RWPE2 (cell line): ENCODE results near the gene MAFB.

Source experiments
- ATAC-seq: fragments of 200-7000 bp; cut with Tn5 transposase; 3 replicates; pipeline ENCODE4 v1.9.1; 2021; ENCODE audit warnings: low read depth
- DNase-seq: peaks from one replicate; pipeline ENCODE4 v3.0.0-alpha.2; 2020; ENCODE audit warnings: low spot score
- H3K27ac ChIP-seq: fragments of 450-650 bp; 2 replicates; pipeline ENCODE4 v1.5.1; 2017; ENCODE audit warnings: mild to moderate bottlenecking; ENCODE audit not compliant: poor library complexity, severe bottlenecking
- H3K27me3 ChIP-seq: fragments of 250-450 bp; sonication (Bioruptor Pico); 2 replicates; pipeline ENCODE4 v1.5.1; 2021; ENCODE audit warnings: mild to moderate bottlenecking, moderate library complexity; ENCODE audit not compliant: insufficient read depth, poor library complexity, severe bottlenecking
- H3K36me3 ChIP-seq: fragments of 250-450 bp; sonication (Bioruptor Pico); 2 replicates; pipeline ENCODE4 v1.5.1; 2020; ENCODE audit warnings: low read depth, mild to moderate bottlenecking, moderate library complexity
- H3K4me1 ChIP-seq: fragments of 250-450 bp; sonication (Bioruptor Pico); 2 replicates; pipeline ENCODE4 v1.5.1; 2021; ENCODE audit warnings: mild to moderate bottlenecking, moderate library complexity; ENCODE audit not compliant: insufficient read depth, poor library complexity, severe bottlenecking
- H3K4me3 ChIP-seq: fragments of 250-450 bp; sonication (Bioruptor Pico); 2 replicates; pipeline ENCODE4 v1.5.1; 2021; ENCODE audit warnings: mild to moderate bottlenecking, moderate library complexity; ENCODE audit not compliant: severe bottlenecking
- H3K9me3 ChIP-seq: fragments of 250-450 bp; sonication (Bioruptor Pico); 2 replicates; pipeline ENCODE4 v1.5.1; 2021; ENCODE audit warnings: mild to moderate bottlenecking, moderate library complexity; ENCODE audit not compliant: severe bottlenecking
- CTCF ChIP-seq: fragments of 450-650 bp; IDR thresholded peaks from one replicate; pipeline ENCODE4 v1.5.1; 2017; ENCODE audit warnings: mild to moderate bottlenecking, moderate library complexity; ENCODE audit not compliant: poor library complexity, severe bottlenecking

Gene MAFB

DNA sequence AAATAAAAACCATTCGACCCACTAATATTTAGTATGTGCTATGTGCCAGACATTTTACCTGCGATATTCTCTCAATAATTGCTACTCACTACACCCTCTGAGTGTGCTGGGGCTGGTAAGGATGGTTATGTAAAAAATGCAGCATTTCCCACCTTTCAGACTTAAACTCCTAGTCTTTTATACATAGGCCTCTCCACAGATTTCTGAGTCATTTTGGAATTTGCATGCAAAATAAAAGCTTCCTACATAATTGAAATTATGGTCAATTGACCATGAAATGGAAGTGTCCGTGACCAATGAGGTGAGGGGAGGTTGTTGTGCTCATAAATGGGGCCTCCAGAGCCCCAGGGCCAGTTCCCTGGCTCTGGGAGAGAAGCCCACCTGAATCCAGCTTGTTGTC is 37.7 kb upstream of the MAFB start:
- Histone ChIP-seq H3K27ac (no peak overlapping the region), H3K9me3 (peaks cover 2% of the 10 kb centered on the region), H3K4me3 (no peak overlapping the region), H3K4me1 (no peaks in the 10 kb centered on the region), H3K36me3 (no peaks in the 10 kb centered on the region), H3K27me3 (peaks cover 4% of the 10 kb centered on the region)
- no peak for TF ChIP-seq CTCF
- DNase-seq: peak; percentile 40
- ATAC-seq: no peak

GRCh38 chr20:40724566-40724965 is 35.5 kb upstream of the MAFB start:
- no peaks in the 10 kb centered on the region for H3K27me3 ChIP-seq
- peak; percentile 78 for DNase-seq
- no peak overlapping the region for H3K27ac ChIP-seq
- H3K4me1 ChIP-seq: no peaks in the 10 kb centered on the region
- peaks cover 2% of the 10 kb centered on the region for H3K9me3 ChIP-seq
- no peak for ATAC-seq
- TF ChIP-seq CTCF: no peak
- H3K4me3 ChIP-seq: no peak overlapping the region
- H3K36me3 ChIP-seq: no peaks in the 10 kb centered on the region

GRCh38 chr20:40720826-40721225 is 31.8 kb upstream of the MAFB start:
- DNase-seq (no peak), ATAC-seq (no peak)
- TF ChIP-seq CTCF: no peak
- Histone ChIP-seq H3K9me3 (no peaks in the 10 kb centered on the region), H3K4me1 (peaks cover 5% of the 10 kb centered on the region), H3K4me3 (no peak overlapping the region), H3K27ac (no peak overlapping the region), H3K36me3 (no peaks in the 10 kb centered on the region), H3K27me3 (no peaks in the 10 kb centered on the region)

DNA sequence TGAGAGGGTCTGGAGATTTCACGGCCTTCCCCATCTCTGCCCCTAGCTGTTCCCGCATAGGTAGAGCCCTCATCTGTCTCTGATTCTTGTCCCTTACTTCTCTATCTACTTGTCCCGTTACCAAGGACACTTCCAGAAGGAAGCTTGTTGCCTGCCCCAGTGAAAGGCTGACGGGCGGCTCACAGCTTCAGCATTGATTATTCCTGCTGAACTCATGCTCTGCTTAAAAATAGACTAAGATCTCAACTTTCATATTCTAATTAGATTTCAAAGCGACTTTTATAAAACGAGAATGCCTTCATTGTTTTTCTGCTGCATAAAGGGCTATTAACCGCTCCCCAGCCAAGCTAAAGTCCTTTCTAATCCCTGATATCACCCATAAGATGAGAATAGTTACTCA is 31.1 kb upstream of the MAFB start:
- Histone ChIP-seq H3K4me3 (no peak overlapping the region), H3K27me3 (no peaks in the 10 kb centered on the region), H3K27ac (no peak overlapping the region), H3K4me1 (peaks cover 5% of the 10 kb centered on the region), H3K36me3 (no peaks in the 10 kb centered on the region), H3K9me3 (no peaks in the 10 kb centered on the region)
- no peak for DNase-seq
- no peak for ATAC-seq
- TF ChIP-seq CTCF: no peak

DNA sequence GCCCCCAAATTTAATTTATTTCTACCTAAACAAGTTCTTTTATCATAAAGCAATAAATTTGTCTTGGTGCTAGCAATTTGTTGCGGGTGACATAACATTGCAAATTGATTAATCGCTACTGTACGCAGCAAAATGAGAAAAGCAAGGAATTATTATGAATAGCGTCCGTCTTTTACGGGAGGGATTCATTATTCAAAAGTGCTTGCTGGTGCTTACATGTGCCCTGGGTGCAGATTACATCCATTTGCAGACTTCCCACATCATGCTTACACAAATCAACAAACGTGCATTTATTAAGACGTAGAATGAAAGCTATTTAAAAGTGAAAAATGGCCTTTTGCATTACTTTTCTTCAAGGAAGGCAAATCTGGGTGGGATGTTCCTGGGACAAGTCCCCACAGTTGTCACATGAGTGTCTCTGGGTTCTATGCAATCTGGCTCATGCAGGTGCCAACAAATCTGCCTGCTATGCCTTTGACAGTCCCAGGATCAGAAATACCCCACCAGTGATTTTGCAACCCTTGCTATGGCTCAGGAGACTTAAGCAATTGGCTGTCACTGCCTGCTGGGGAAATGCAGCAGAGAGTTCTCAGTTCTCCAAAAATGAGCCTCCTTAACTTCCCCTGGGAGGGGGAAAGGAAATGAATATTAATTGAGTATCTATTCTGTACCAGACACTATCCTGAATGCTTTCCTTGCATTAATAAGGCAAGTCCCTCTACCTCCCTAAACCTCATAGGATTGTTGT is 30.1 kb upstream of the MAFB start:
- Histone ChIP-seq H3K36me3 (no peaks in the 10 kb centered on the region), H3K4me1 (peaks cover 5% of the 10 kb centered on the region), H3K4me3 (no peak overlapping the region), H3K9me3 (no peaks in the 10 kb centered on the region), H3K27me3 (no peaks in the 10 kb centered on the region), H3K27ac (no peak overlapping the region)
- TF ChIP-seq CTCF: no peak
- no peak for ATAC-seq
- no peak for DNase-seq
